Thyroid gland (tissue), 4 donors: ENCODE results near the gene LCTL. TPM values are rescaled to one million over a fixed set of nuclear protein-coding genes. Genes with fewer than 3 reads are reported as not detected.

Experiments used
- DNase-seq, 2 donors: peaks; one replicate each; pipeline ENCODE4 v3.0.0-alpha.2; 2019
- H3K27ac ChIP-seq, 3 donors: fragments of 200-600 bp; sonication (generic); 1 replicate in 2 of 3; 2 replicates in 1 of 3; pipeline ENCODE4 v1.5.1; 2016 to 2019; ENCODE audit warnings: mild to moderate bottlenecking in 1 of 3, moderate library complexity in 1 of 3
- H3K27me3 ChIP-seq: fragments of 200-600 bp; sonication (generic); one replicate; pipeline ENCODE4 v1.5.1; 2019
- H3K36me3 ChIP-seq, 2 donors: fragments of 200-600 bp; sonication (generic); one replicate each; pipeline ENCODE4 v1.5.1; 2016 to 2019
- H3K4me1 ChIP-seq, 2 donors: fragments of 200-600 bp; sonication (generic); one replicate each; pipeline ENCODE4 v1.5.1; 2017 to 2019
- H3K4me3 ChIP-seq, 3 donors: fragments of 200-600 bp; sonication (generic); replicated peaks in 1 of 3; 1 replicate in 2 of 3; 2 replicates in 1 of 3; pipeline ENCODE4 v1.5.1; 2016; ENCODE audit warnings: mild to moderate bottlenecking in 1 of 3
- H3K9me3 ChIP-seq: fragments of 200-600 bp; sonication (generic); one replicate; pipeline ENCODE4 v1.5.1; 2017
- POLR2A ChIP-seq, 2 donors: fragments of 450-650 bp; IDR thresholded peaks; one replicate each; pipeline ENCODE4 v1.6.1; 2017; ENCODE audit warnings: antibody characterized with exemption in 2 of 2, mild to moderate bottlenecking in 2 of 2, moderate library complexity in 1 of 2
- WGBS, 2 donors: methylation state at CpG; one replicate each; pipeline ENCODE4 v1.1.5; 2017; 5-methylcytosine and 5-hydroxymethylcytosine counted together
- intact Hi-C: fragments of 100-400 bp; cut with DNase I; formaldehyde crosslinking; loops from one replicate; pipeline ENCODE4 v1.15.1; 2023
- total RNA-seq, 4 donors: library from RNA; depleted of rRNA; stranded (reverse); fragments of >200 nt; gene quantifications; one replicate each; pipeline ENCODE4 v1.2.3, GENCODE V29; 2016
- TF ChIP-seq, protein P1 (sequence below), 6 experiments: fragments of 200-600 bp in 3 of 6; fragments of 450-650 bp in 3 of 6; sonication (generic) in 3 of 6; IDR thresholded peaks; one replicate each; pipeline ENCODE4 v1.5.1; 2016 to 2019; ENCODE audit warnings: antibody characterized with exemption in 6 of 6, mild to moderate bottlenecking in 2 of 6, inconsistent platforms in 1 of 6, moderate library complexity in 1 of 6

Gene LCTL
- total RNA-seq, 4 donors from 2014 or later = not detected

GRCh38 chr15:66573348-66573718, 7.5 kb upstream of the LCTL start:
- DNase-seq = no peak
- H3K36me3 ChIP-seq = no peaks in the 10 kb centered on the region
- no peaks in the 10 kb centered on the region for H3K9me3 ChIP-seq
- no peak for TF ChIP-seq POLR2A (IDR thresholded peaks at IDR 0.05)
- TF ChIP-seq, protein P1, sequence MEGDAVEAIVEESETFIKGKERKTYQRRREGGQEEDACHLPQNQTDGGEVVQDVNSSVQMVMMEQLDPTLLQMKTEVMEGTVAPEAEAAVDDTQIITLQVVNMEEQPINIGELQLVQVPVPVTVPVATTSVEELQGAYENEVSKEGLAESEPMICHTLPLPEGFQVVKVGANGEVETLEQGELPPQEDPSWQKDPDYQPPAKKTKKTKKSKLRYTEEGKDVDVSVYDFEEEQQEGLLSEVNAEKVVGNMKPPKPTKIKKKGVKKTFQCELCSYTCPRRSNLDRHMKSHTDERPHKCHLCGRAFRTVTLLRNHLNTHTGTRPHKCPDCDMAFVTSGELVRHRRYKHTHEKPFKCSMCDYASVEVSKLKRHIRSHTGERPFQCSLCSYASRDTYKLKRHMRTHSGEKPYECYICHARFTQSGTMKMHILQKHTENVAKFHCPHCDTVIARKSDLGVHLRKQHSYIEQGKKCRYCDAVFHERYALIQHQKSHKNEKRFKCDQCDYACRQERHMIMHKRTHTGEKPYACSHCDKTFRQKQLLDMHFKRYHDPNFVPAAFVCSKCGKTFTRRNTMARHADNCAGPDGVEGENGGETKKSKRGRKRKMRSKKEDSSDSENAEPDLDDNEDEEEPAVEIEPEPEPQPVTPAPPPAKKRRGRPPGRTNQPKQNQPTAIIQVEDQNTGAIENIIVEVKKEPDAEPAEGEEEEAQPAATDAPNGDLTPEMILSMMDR (IDR thresholded peaks at IDR 0.05) = no peak
- WGBS, 2 donors = 94 to 95% methylated on average over 7 of the region's 7 CpGs
- no peak overlapping the region for H3K4me3 ChIP-seq
- intact Hi-C loops = no loop called here
- no peaks in the 10 kb centered on the region for H3K27me3 ChIP-seq
- no peak overlapping the region for H3K27ac ChIP-seq
- H3K4me1 ChIP-seq = no peaks in the 10 kb centered on the region

- Histone ChIP-seq H3K27ac (no peak overlapping the region), H3K4me3 (no peak overlapping the region), H3K27me3 (no peaks in the 10 kb centered on the region), H3K9me3 (no peaks in the 10 kb centered on the region), H3K36me3 (no peaks in the 10 kb centered on the region), H3K4me1 (no peaks in the 10 kb centered on the region)
- WGBS, 2 donors = 83 to 91% methylated on average over 4 of the region's 4 CpGs
- DNase-seq = no peak
- intact Hi-C loops = no loop called here
- TF ChIP-seq, protein P1 (IDR thresholded peaks at IDR 0.05) = no peak
- no peak for TF ChIP-seq POLR2A (IDR thresholded peaks at IDR 0.05)
Observed at GRCh38 chr15:66572146-66572545, 6.3 kb upstream of the LCTL start.

DNA sequence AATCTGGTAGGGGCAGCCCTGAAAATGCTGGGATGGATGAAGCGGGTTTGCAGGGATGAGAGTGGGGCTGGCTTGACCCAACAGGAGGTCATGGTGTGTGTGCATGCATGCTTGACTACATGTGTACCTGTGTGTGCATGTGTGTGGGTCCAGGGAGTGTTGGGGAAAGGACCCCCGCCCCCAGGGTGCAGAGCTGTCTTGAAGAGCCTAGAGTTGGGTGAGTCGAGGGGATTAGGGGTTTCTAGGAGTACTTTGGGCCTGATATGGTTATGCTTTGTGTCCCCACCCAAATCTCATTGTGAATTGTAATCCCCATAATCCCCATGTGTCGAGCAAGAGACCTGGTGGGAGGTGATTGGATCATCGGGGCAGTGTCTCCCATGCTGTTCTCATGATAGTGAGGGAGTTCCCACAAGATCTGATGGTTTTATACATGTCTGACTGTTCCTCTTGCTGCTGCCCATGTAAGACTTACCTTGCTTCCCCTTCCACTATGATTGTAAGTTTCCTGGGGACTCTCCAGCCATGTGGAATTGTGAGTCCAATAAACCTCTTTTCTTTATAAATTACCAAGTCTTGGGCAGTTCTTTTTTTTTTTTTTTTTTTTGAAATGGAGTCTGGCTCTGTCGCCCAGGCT, 5.2 kb upstream of the LCTL start:
- H3K4me1 ChIP-seq = no peaks in the 10 kb centered on the region
- intact Hi-C loops = no loop called here
- no peaks in the 10 kb centered on the region for H3K9me3 ChIP-seq
- DNase-seq = no peak
- no peak overlapping the region for H3K4me3 ChIP-seq
- H3K36me3 ChIP-seq = no peaks in the 10 kb centered on the region
- WGBS, 2 donors = 77 to 88% methylated on average over 6 of the region's 6 CpGs
- H3K27me3 ChIP-seq = no peaks in the 10 kb centered on the region
- TF ChIP-seq, protein P1 (IDR thresholded peaks at IDR 0.05) = no peak
- TF ChIP-seq POLR2A (IDR thresholded peaks at IDR 0.05) = no peak
- no peak overlapping the region for H3K27ac ChIP-seq

- Histone ChIP-seq H3K4me1 (no peaks in the 10 kb centered on the region), H3K36me3 (no peaks in the 10 kb centered on the region), H3K27ac (no peak overlapping the region), H3K4me3 (no peak overlapping the region), H3K27me3 (no peaks in the 10 kb centered on the region), H3K9me3 (no peaks in the 10 kb centered on the region)
- no peak for TF ChIP-seq POLR2A (IDR thresholded peaks at IDR 0.05)
- TF ChIP-seq, protein P1 (IDR thresholded peaks at IDR 0.05) = no peak
- no peak for DNase-seq
- WGBS, 2 donors = 100% methylated on average over 2 of the region's 3 CpGs
- intact Hi-C loops = no loop called here
Observed at GRCh38 chr15:66570327-66570726, 4.5 kb upstream of the LCTL start.

DNA sequence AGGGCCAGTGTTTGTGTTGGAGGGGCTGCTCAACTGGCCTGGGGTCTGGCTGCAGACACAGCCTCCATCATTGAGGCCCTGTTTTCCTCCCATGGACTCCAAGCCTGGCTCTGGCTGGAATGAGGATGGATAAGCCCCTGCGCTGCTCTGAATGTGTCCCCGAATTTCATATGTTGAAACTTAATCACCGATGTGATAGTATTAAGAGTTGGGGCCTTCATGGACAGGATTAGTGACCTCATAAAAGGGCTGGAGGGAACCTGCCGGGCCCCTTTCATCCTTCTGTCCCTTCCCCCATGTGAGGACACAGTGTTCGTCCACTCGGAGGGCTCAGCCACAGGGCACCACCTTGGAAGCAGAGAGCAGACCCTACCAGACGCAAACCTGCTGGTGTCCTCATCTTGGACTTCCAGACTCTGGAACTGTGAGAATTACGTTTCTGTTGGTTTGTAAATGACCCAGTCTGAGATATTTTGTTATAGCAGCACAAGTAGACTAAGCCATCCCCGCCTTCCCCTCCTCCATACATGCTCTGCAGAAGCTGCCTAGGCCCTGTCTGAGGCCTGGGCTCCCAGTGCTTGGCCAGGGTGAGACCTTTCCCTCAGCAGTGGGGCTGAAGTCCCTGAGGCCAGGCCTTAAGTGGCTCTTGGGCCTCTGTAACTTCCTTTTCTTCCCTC, 3.8 kb upstream of the LCTL start:
- TF ChIP-seq, protein P1 (IDR thresholded peaks at IDR 0.05) = no peak
- TF ChIP-seq POLR2A (IDR thresholded peaks at IDR 0.05) = no peak
- Histone ChIP-seq H3K9me3 (no peaks in the 10 kb centered on the region), H3K36me3 (no peaks in the 10 kb centered on the region), H3K27ac (no peak overlapping the region), H3K27me3 (no peaks in the 10 kb centered on the region), H3K4me1 (no peaks in the 10 kb centered on the region), H3K4me3 (no peak overlapping the region)
- WGBS, 2 donors = 86 to 93% methylated on average over 8 to 9 of the region's 9 CpGs
- intact Hi-C loops = no loop called here
- DNase-seq = no peak
